Cortex of kidney (tissue), 1 donor: ENCODE data around the gene BORCS6.

Experiments
- DNase-seq: peaks from one replicate; lab custom pipeline; 2025; lab: John Stamatoyannopoulos, UW

BORCS6 gene

GRCh38 chr17:8154608-8155155 is 35.3 kb downstream of the BORCS6 start:
- no peak for DNase-seq

- peak; percentile 95 for DNase-seq
These were observed 35.9 kb downstream of the BORCS6 start for GRCh38 chr17:8153957-8154607.

- DNase-seq, result no peak
These were observed 36.4 kb downstream of the BORCS6 start for GRCh38 chr17:8153525-8153956.

GRCh38 chr17:8153031-8153451 is 36.9 kb downstream of the BORCS6 start:
- DNase-seq, result no peak

- DNase-seq, result no peak
These were observed 37.7 kb downstream of the BORCS6 start, which contains the start of gene PER1 for GRCh38 chr17:8152112-8152775. Gene PER1, minus strand, starts transcription at chr17:8152404. Its CDS starts 1,698 bp downstream, at chr17:8150706.

- DNase-seq, result no peak
These were observed 38.3 kb downstream of the BORCS6 start for GRCh38 chr17:8151641-8152111.

GRCh38 chr17:8151120-8151640 is 38.8 kb downstream of the BORCS6 start:
- no peak for DNase-seq

GRCh38 chr17:8150194-8151119 is 39.5 kb downstream of the BORCS6 start:
- DNase-seq, result no peak

GRCh38 chr17:8149419-8150193 is 40.4 kb downstream of the BORCS6 start:
- no peak for DNase-seq

GRCh38 chr17:8148560-8148959 is 41.4 kb downstream of the BORCS6 start:
- no peak for DNase-seq

GRCh38 chr17:8147805-8148404 is 42.1 kb downstream of the BORCS6 start:
- no peak for DNase-seq

GRCh38 chr17:8147141-8147804 is 42.7 kb downstream of the BORCS6 start:
- no peak for DNase-seq

- DNase-seq, result no peak
These were observed 43.4 kb downstream of the BORCS6 start for GRCh38 chr17:8146381-8147140.

GRCh38 chr17:8145811-8146210 is 44.2 kb downstream of the BORCS6 start:
- DNase-seq, result no peak

- DNase-seq, result no peak
These were observed 45.4 kb downstream of the BORCS6 start for GRCh38 chr17:8144401-8145231.

GRCh38 chr17:8143581-8144400 is 46.2 kb downstream of the BORCS6 start:
- DNase-seq, result no peak

GRCh38 chr17:8142887-8143580 is 46.9 kb downstream of the BORCS6 start:
- DNase-seq, result no peak
